Measurements from ENCODE around the gene PRKCE. TPM values are rescaled to one million over a fixed set of nuclear protein-coding genes. Genes with fewer than 3 reads are reported as not detected.

PRKCE gene
- total RNA-seq, 1 donor from 2014 or later = 4.6 TPM

GRCh38 chr2:45938649-45939511 is 287.4 kb downstream of the PRKCE start:
- H3K27ac ChIP-seq = no peak overlapping the region
- H3K27me3 ChIP-seq = no peaks in the 10 kb centered on the region
- H3K36me3 ChIP-seq = no peaks in the 10 kb centered on the region
- peak; percentile 32 to 88 for DNase-seq (ENCODE audit: low spot score in 2 of 2)
- no peak overlapping the region for H3K4me3 ChIP-seq
- intact Hi-C loops (cut with DNase I) = loop anchor here (5.0 kb wide), 1 partner anchor 917 kb away; no protein-coding TSS in a partner anchor
- TF ChIP-seq CTCF (IDR thresholded peaks at IDR 0.05) = no peak
- peaks cover 4 to 10% of the 10 kb centered on the region in 2 donors for H3K4me1 ChIP-seq
- H3K9me3 ChIP-seq = no peaks in the 10 kb centered on the region

GRCh38 chr2:45941531-45942236 is 290.2 kb downstream of the PRKCE start:
- H3K36me3 ChIP-seq = no peaks in the 10 kb centered on the region
- no peak for DNase-seq (ENCODE audit: low spot score in 2 of 2)
- no peak overlapping the region for H3K27ac ChIP-seq
- no peak overlapping the region for H3K4me3 ChIP-seq
- H3K9me3 ChIP-seq = no peaks in the 10 kb centered on the region
- TF ChIP-seq CTCF (IDR thresholded peaks at IDR 0.05) = no peak
- H3K27me3 ChIP-seq = no peaks in the 10 kb centered on the region
- H3K4me1 ChIP-seq = peaks cover 0 to 6% of the 10 kb centered on the region in 2 donors
- intact Hi-C loops (cut with DNase I) = no loop called here

GRCh38 chr2:45942237-45942738 is 290.8 kb downstream of the PRKCE start:
- H3K4me3 ChIP-seq = no peak overlapping the region
- H3K4me1 ChIP-seq = peaks cover 0 to 6% of the 10 kb centered on the region in 2 donors
- H3K27me3 ChIP-seq = no peaks in the 10 kb centered on the region
- DNase-seq (ENCODE audit: low spot score in 2 of 2) = no peak
- no peak overlapping the region for H3K27ac ChIP-seq
- intact Hi-C loops (cut with DNase I) = no loop called here
- H3K9me3 ChIP-seq = no peaks in the 10 kb centered on the region
- TF ChIP-seq CTCF (IDR thresholded peaks at IDR 0.05) = no peak
- no peaks in the 10 kb centered on the region for H3K36me3 ChIP-seq

- H3K9me3 ChIP-seq = no peaks in the 10 kb centered on the region
- H3K27me3 ChIP-seq = no peaks in the 10 kb centered on the region
- intact Hi-C loops (cut with DNase I) = no loop called here
- peaks cover 0 to 6% of the 10 kb centered on the region in 2 donors for H3K4me1 ChIP-seq
- H3K36me3 ChIP-seq = no peaks in the 10 kb centered on the region
- TF ChIP-seq CTCF (IDR thresholded peaks at IDR 0.05) = no peak
- no peak for DNase-seq (ENCODE audit: low spot score in 2 of 2)
- H3K4me3 ChIP-seq = no peak overlapping the region
- H3K27ac ChIP-seq = no peak overlapping the region
Measured at GRCh38 chr2:45943219-45944044, 292.0 kb downstream of the PRKCE start.

- DNase-seq (ENCODE audit: low spot score in 2 of 2) = no peak
- no peaks in the 10 kb centered on the region for H3K36me3 ChIP-seq
- no peaks in the 10 kb centered on the region for H3K27me3 ChIP-seq
- no peak for TF ChIP-seq CTCF (IDR thresholded peaks at IDR 0.05)
- H3K4me3 ChIP-seq = no peak overlapping the region
- no peak overlapping the region for H3K27ac ChIP-seq
- intact Hi-C loops (cut with DNase I) = no loop called here
- no peaks in the 10 kb centered on the region for H3K9me3 ChIP-seq
- H3K4me1 ChIP-seq = peaks cover 0 to 4% of the 10 kb centered on the region in 2 donors
Measured at GRCh38 chr2:45944074-45944473, 292.6 kb downstream of the PRKCE start.

All from ascending aorta (tissue), 2 donors.